ENCODE data around the gene COX6A1.
A peak's percentile ranks its signal among the peaks of the same experiment; 100 is the strongest.
"Not testable (repeated sequence)": the region's sequence is repeated elsewhere in the genome, so short reads cannot be mapped to it uniquely, and the experiment has no call there.

The COX6A1 gene

DNA sequence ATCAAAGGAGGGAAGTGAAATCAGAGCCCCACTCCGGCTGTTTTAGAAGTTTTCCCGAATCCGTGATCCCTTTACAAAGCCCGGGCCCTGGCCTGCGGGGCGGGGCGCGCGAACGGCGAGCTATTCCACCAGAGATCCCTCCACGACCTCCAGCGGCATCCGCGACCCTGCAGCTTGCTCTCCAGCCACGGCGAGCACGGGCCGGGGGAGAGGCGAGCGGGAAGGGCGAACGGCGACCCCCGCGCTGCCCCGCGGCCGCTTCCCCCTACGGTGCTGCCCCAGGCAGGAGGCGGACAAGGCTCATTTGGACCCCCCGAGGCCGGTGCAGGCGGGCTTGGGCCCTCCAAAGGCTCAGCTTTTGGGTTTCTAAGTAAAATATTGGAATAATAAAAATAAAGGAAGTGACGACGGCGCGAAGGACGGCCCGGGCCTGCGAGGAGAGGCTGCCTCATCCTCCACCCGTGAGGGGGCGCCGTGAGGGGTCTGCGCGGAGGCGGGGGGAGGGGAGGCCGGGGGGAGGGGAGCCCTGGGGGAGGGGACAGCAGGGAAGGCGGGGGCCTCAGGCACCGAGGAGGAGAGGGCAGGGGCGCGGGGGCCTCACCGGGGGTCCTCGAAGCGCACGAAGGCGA, 31.0 kb downstream of the COX6A1 start:
- no peak for DNase-seq

- DNase-seq, result peak; percentile 74
Observed at GRCh38 chr12:120469450-120470149, 31.7 kb downstream of the COX6A1 start, which contains the start of gene SRSF9. SRSF9 (minus strand) TSS chr12:120469748; CDS start chr12:120469609, 139 bp downstream.

GRCh38 chr12:120470150-120470784, 32.4 kb downstream of the COX6A1 start:
- no peak for DNase-seq

GRCh38 chr12:120472521-120472920, 34.6 kb downstream of the COX6A1 start:
- DNase-seq, result no peak

- DNase-seq, result no peak
Observed at GRCh38 chr12:120473807-120474615, 36.1 kb downstream of the COX6A1 start.

GRCh38 chr12:120474616-120474960, 36.7 kb downstream of the COX6A1 start:
- DNase-seq, result no peak

DNA sequence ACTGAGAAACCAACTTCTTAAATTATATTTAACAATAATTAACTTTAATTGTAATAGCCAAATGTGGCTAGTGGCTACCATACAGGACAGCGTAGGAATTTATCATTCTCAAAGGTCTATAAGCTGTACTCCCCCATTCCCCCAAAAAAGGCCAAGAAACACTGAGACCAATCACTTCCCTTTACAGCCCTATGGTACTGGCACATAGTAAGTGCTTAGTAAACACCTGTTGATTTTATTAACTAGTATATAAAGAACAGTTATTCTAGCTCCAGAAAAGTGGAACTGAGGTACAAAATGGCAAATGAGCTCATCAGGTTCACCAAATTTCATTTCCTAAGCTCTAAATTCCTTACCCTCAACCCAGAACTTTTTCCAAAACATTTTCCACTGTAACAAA, 37.7 kb downstream of the COX6A1 start:
- DNase-seq, result no peak

- no peak for DNase-seq
Observed at GRCh38 chr12:120479458-120479857, 41.5 kb downstream of the COX6A1 start.

GRCh38 chr12:120480211-120480610, 42.3 kb downstream of the COX6A1 start:
- no peak for DNase-seq

DNA sequence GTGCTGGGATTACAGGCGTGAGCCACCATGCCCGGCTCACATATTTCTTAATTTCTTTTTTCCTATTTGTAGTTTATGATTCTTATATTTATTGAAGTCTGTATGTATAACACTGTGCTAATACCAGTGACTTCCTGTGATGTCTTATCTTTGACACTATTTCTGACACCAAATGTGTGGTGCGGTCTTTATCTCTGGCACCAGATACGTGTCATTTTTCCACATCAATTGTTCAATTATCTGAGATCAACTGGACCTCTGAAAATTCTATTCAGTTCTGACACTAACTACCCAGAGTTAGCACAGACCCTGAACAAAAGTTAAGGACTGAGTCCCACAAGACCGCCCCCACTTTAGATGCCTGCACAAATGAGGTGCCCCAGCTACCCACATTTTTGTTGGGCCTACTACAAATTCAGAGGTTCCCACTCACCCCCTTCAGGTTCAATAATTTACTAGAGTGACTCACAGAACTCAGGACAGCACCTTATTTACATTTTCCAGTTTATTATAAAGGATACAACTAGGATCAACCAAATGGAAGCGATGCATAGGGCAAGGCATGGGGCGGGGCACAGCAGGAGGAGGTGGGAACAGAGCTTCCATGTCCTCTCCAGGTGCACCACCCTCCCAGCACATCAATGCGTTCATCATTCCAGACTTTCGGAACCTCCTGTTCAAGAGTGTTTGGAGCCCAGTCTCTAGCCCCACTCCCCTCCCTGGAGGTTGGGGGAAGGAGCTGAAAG, 43.3 kb downstream of the COX6A1 start:
- DNase-seq, result no peak

GRCh38 chr12:120483621-120484020, 45.7 kb downstream of the COX6A1 start:
- DNase-seq, result no peak

- DNase-seq, result no peak
Observed at GRCh38 chr12:120485961-120486881, 48.3 kb downstream of the COX6A1 start.

- DNase-seq, result not testable (repeated sequence)
Observed at GRCh38 chr12:120487552-120487951, 49.6 kb downstream of the COX6A1 start.

- DNase-seq, result no peak
Observed at GRCh38 chr12:120488057-120488640, 50.2 kb downstream of the COX6A1 start.

- DNase-seq, result no peak
Observed at GRCh38 chr12:120489018-120489417, 51.1 kb downstream of the COX6A1 start.

- DNase-seq, result no peak
Observed at GRCh38 chr12:120490325-120490724, 52.4 kb downstream of the COX6A1 start.
